Lower leg skin (tissue), 3 donors: ENCODE data around the gene VWA1.

Experiments
- POLR2A ChIP-seq, 2 donors: fragments of 450-650 bp; IDR thresholded peaks; one replicate each; pipeline ENCODE4 v1.6.1; 2016 to 2017; ENCODE audit warnings: antibody characterized with exemption in 2 of 2, mild to moderate bottlenecking in 1 of 2, moderate library complexity in 1 of 2
- TF ChIP-seq, protein P1 (sequence below), 3 donors: fragments of 450-650 bp; IDR thresholded peaks; one replicate each; pipeline ENCODE4 v1.5.1; 2016; ENCODE audit warnings: antibody characterized with exemption in 3 of 3, mild to moderate bottlenecking in 3 of 3, moderate library complexity in 2 of 3

- TF ChIP-seq, protein P1, sequence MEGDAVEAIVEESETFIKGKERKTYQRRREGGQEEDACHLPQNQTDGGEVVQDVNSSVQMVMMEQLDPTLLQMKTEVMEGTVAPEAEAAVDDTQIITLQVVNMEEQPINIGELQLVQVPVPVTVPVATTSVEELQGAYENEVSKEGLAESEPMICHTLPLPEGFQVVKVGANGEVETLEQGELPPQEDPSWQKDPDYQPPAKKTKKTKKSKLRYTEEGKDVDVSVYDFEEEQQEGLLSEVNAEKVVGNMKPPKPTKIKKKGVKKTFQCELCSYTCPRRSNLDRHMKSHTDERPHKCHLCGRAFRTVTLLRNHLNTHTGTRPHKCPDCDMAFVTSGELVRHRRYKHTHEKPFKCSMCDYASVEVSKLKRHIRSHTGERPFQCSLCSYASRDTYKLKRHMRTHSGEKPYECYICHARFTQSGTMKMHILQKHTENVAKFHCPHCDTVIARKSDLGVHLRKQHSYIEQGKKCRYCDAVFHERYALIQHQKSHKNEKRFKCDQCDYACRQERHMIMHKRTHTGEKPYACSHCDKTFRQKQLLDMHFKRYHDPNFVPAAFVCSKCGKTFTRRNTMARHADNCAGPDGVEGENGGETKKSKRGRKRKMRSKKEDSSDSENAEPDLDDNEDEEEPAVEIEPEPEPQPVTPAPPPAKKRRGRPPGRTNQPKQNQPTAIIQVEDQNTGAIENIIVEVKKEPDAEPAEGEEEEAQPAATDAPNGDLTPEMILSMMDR (IDR thresholded peaks at IDR 0.05), result no peak
- no peak for TF ChIP-seq POLR2A (IDR thresholded peaks at IDR 0.05)
Observed at GRCh38 chr1:1434131-1434823, 1.2 kb upstream of the VWA1 start.
